H1 (cell line): ENCODE measurements around the gene NDUFA13. TPM values are rescaled to one million over a fixed set of nuclear protein-coding genes. Genes with fewer than 3 reads are reported as not detected.

Experiments
- CTCF ChIA-PET: fragments of 300-600 bp; sonication (Branson Sonifier 250); formaldehyde crosslinking; loops from one replicate; lab custom pipeline; 2021; ENCODE audit not compliant: partially characterized antibody; lab: Charles Lee
- POLR2A ChIA-PET: fragments of 300-600 bp; sonication (Branson Sonifier 250); formaldehyde crosslinking; loops from one replicate; lab custom pipeline; 2021; ENCODE audit warnings: inconsistent platforms; ENCODE audit not compliant: partially characterized antibody; lab: Charles Lee
- DNase-seq, 2 experiments: peaks; one replicate each; pipeline versions ENCODE4 v3.0.0 to v3.0.0-alpha.2; 2010 to 2022; ENCODE audit warnings: low spot score in 2 of 2, low read depth in 1 of 2, mixed read lengths in 1 of 2
- FAIRE-seq: peaks from 2 replicates; lab custom pipeline; 2011; peaks lifted over from hg19 to GRCh38; lab: Jason Lieb, UNC
- H2AFZ ChIP-seq: 2 replicates; pipeline ENCODE4 v1.8.1; 2012; ENCODE audit warnings: low read length, inconsistent platforms
- H2AK5ac ChIP-seq: 2 replicates; pipeline ENCODE4 v1.6.1; 2013; ENCODE audit warnings: low read depth, low read length
- H2BK120ac ChIP-seq: replicated peaks from 2 replicates; pipeline ENCODE3; 2013; ENCODE audit warnings: low read depth, low read length, inconsistent platforms
- H2BK12ac ChIP-seq: 2 replicates; pipeline ENCODE4 v1.6.1; 2013; ENCODE audit warnings: low read depth, low read length
- H2BK15ac ChIP-seq: 2 replicates; pipeline ENCODE4 v1.6.1; 2013; ENCODE audit warnings: low read length
- H2BK20ac ChIP-seq: 2 replicates; pipeline ENCODE4 v1.6.1; 2013; ENCODE audit warnings: low read length
- H2BK5ac ChIP-seq: 2 replicates; pipeline ENCODE4 v1.6.1; 2013; ENCODE audit warnings: low read depth, low read length
- H3K14ac ChIP-seq: 2 replicates; pipeline ENCODE4 v1.6.1; 2013; ENCODE audit warnings: inconsistent platforms; ENCODE audit not compliant: insufficient read length
- H3K18ac ChIP-seq: 2 replicates; pipeline ENCODE4 v1.6.1; 2013; ENCODE audit warnings: low read length; ENCODE audit errors: extremely low read depth
- H3K23ac ChIP-seq: 2 replicates; pipeline ENCODE4 v1.6.1; 2013; ENCODE audit warnings: inconsistent platforms; ENCODE audit not compliant: insufficient read length
- H3K23me2 ChIP-seq: 2 replicates; pipeline ENCODE4 v1.6.1; 2013; ENCODE audit warnings: low read depth, low read length
- H3K27ac ChIP-seq: 2 replicates; pipeline ENCODE4 v1.6.1; 2011; ENCODE audit warnings: low read depth, low read length, inconsistent platforms
- H3K27me3 ChIP-seq, 4 experiments: replicated peaks in 1 of 4; 1 replicate in 1 of 4; 2 replicates in 3 of 4; pipeline versions ENCODE4 v1.6.1 to v1.8.1; 2011 to 2013; ENCODE audit warnings: low read length in 3 of 4, mild to moderate bottlenecking in 3 of 4, inconsistent platforms in 2 of 4, mixed read lengths in 2 of 4, moderate library complexity in 1 of 4; ENCODE audit not compliant: control insufficient read depth in 3 of 4, insufficient read depth in 3 of 4; ENCODE audit errors: extremely low read depth in 1 of 4
- H3K36me3 ChIP-seq, 4 experiments: 2 replicates each; pipeline versions ENCODE4 v1.6.1 to v1.8.1; 2011 to 2013; ENCODE audit warnings: mild to moderate bottlenecking in 4 of 4, low read length in 3 of 4, moderate library complexity in 2 of 4, control low read depth in 1 of 4, inconsistent platforms in 1 of 4; ENCODE audit not compliant: insufficient read depth in 4 of 4, control insufficient read depth in 2 of 4
- H3K4ac ChIP-seq: replicated peaks from 2 replicates; pipeline ENCODE3; 2013; ENCODE audit warnings: low read length, low read depth, mixed read lengths, inconsistent platforms; ENCODE audit not compliant: insufficient read length
- H3K4me1 ChIP-seq, 4 experiments: replicated peaks in 1 of 4; 1 replicate in 1 of 4; 2 replicates in 3 of 4; pipeline versions ENCODE4 v1.6.1 to v1.8.1; 2011 to 2013; ENCODE audit warnings: low read length in 3 of 4, inconsistent platforms in 2 of 4, mixed read lengths in 1 of 4; ENCODE audit not compliant: insufficient read depth in 4 of 4, control insufficient read depth in 3 of 4
- H3K4me2 ChIP-seq, 2 experiments: 2 replicates each; pipeline versions ENCODE4 v1.6.1 to v1.8.1; 2011 to 2013; ENCODE audit warnings: low read depth in 2 of 2, low read length in 2 of 2, control low read depth in 1 of 2, inconsistent platforms in 1 of 2, mild to moderate bottlenecking in 1 of 2; ENCODE audit not compliant: insufficient read depth in 1 of 2
- H3K4me3 ChIP-seq, 4 experiments: fragments of 200-600, 300-600 bp in 1 of 4; sonication (generic), shearing (Covaris generic), sonication (Bioruptor Twin) in 1 of 4; 2 replicates each; pipeline versions ENCODE4 v1.5.1 to v1.8.1; 2011 to 2016; ENCODE audit warnings: low read length in 4 of 4, low read depth in 3 of 4, control low read depth in 2 of 4, inconsistent platforms in 2 of 4, mild to moderate bottlenecking in 2 of 4, mixed read lengths in 1 of 4, moderate library complexity in 1 of 4; ENCODE audit not compliant: insufficient read depth in 2 of 4; ENCODE audit errors: extremely low read depth in 1 of 4
- H3K56ac ChIP-seq: replicated peaks from 2 replicates; pipeline ENCODE3; 2013; ENCODE audit warnings: low read depth, mild to moderate bottlenecking, mixed read lengths, low read length, inconsistent platforms; ENCODE audit not compliant: insufficient read length
- H3K79me1 ChIP-seq: 2 replicates; pipeline ENCODE4 v1.6.1; 2013; ENCODE audit warnings: low read depth, low read length, control low read depth
- H3K79me2 ChIP-seq, 2 experiments: 2 replicates each; pipeline versions ENCODE4 v1.6.1 to v1.8.1; 2012 to 2013; ENCODE audit warnings: low read length in 2 of 2, mild to moderate bottlenecking in 2 of 2, inconsistent platforms in 1 of 2; ENCODE audit not compliant: insufficient read depth in 2 of 2, control insufficient read depth in 1 of 2
- H3K9ac ChIP-seq, 4 experiments: replicated peaks in 1 of 4; 1 replicate in 1 of 4; 2 replicates in 3 of 4; pipeline versions ENCODE4 v1.6.1 to v1.8.1; 2011 to 2013; ENCODE audit warnings: low read depth in 3 of 4, low read length in 3 of 4, control low read depth in 2 of 4, mild to moderate bottlenecking in 2 of 4, moderate library complexity in 2 of 4, inconsistent platforms in 1 of 4; ENCODE audit errors: extremely low read depth in 1 of 4
- H3K9me3 ChIP-seq, 2 experiments: 2 replicates each; pipeline versions ENCODE4 v1.6.1 to v1.8.1; 2012 to 2013; ENCODE audit warnings: mild to moderate bottlenecking in 2 of 2, moderate library complexity in 2 of 2, control low read depth in 1 of 2, inconsistent platforms in 1 of 2, low read depth in 1 of 2, low read length in 1 of 2, mixed read lengths in 1 of 2; ENCODE audit not compliant: insufficient read depth in 2 of 2
- H4K20me1 ChIP-seq, 2 experiments: replicated peaks in 1 of 2; 2 replicates each; pipeline versions ENCODE3 to v1.8.1; 2011 to 2013; ENCODE audit warnings: inconsistent platforms in 2 of 2, low read length in 2 of 2, mild to moderate bottlenecking in 1 of 2; ENCODE audit not compliant: insufficient read depth in 2 of 2, control insufficient read depth in 1 of 2
- H4K5ac ChIP-seq: 2 replicates; pipeline ENCODE4 v1.6.1; 2013; ENCODE audit warnings: low read length, low read depth, mixed read lengths, inconsistent platforms; ENCODE audit not compliant: insufficient read length
- H4K8ac ChIP-seq: 2 replicates; pipeline ENCODE4 v1.8.0; 2013; ENCODE audit warnings: mild to moderate bottlenecking, moderate library complexity, low read length, inconsistent platforms; ENCODE audit not compliant: insufficient read depth; ENCODE audit errors: extremely low read depth
- H4K91ac ChIP-seq: replicated peaks from 2 replicates; pipeline ENCODE3; 2013; ENCODE audit warnings: low read length, mixed read lengths, inconsistent platforms; ENCODE audit not compliant: insufficient read length
- CTCF ChIP-seq, 3 experiments: IDR thresholded peaks; 1 replicate in 2 of 3; 2 replicates in 1 of 3; pipeline versions ENCODE4 v1.5.1 to v1.6.1; 2011; ENCODE audit warnings: low read length in 3 of 3, mild to moderate bottlenecking in 3 of 3, inconsistent platforms in 2 of 3, low read depth in 1 of 3, moderate library complexity in 1 of 3; ENCODE audit not compliant: insufficient read depth in 1 of 3; ENCODE audit errors: control extremely low read depth in 1 of 3
- RFX5 ChIP-seq: IDR thresholded peaks from 2 replicates; pipeline ENCODE4 v1.6.1; 2011; ENCODE audit warnings: low read depth, low read length, improper control_type of control experiment, borderline replicate concordance
- ZNF274 ChIP-seq: IDR thresholded peaks from 2 replicates; pipeline ENCODE4 v1.7.0; 2012; ENCODE audit warnings: low read length, borderline replicate concordance; ENCODE audit errors: extremely low read depth
- WGBS, 2 experiments: shearing (Covaris generic) in 1 of 2; methylation state at CpG; one replicate each; pipeline versions ENCODE4 v1.1.6 to v1.1.7; 2013 to 2015; ENCODE audit warnings: low lambda C conversion rate in 2 of 2, mixed read lengths in 2 of 2, inconsistent platforms in 1 of 2, low coverage in 1 of 2, missing lambda C conversion rate in 1 of 2; ENCODE audit not compliant: insufficient replicate concordance in 2 of 2, insufficient coverage in 1 of 2, insufficient read length in 1 of 2; ENCODE audit errors: extremely low coverage in 1 of 2, missing lambda C conversion rate in 1 of 2; 5-methylcytosine and 5-hydroxymethylcytosine counted together
- polyA plus RNA-seq, 7 experiments: library from polyadenylated mRNA; depleted of rRNA in 3 of 7; stranded (reverse) in 5 of 7; unstranded in 2 of 7; fragments of >200 nt in 5 of 7; fragments of 200-250 nt in 2 of 7; gene quantifications; 1 replicate in 5 of 7; 2 replicates in 1 of 7; 4 replicates in 1 of 7; pipeline versions ENCODE4 v1.2.1 to v1.2.3, GENCODE V29; 2011 to 2013; ENCODE audit warnings: missing spikeins in 2 of 7, mixed read lengths in 2 of 7
- total RNA-seq: library from RNA; stranded (reverse); fragmentation: NEBNext Ultra II Directional; extraction: Animal tissue kit (Norgen Biotek cat#: 25700); gene quantifications from 2 replicates; pipeline ENCODE4 v1.2.1, GENCODE V29; 2021

Gene NDUFA13
- total and polyA plus RNA-seq, 2 of the 8 experiments (the other 6 are each of a cell fraction or from before 2014, with no cell fraction given) = 413 to 1,105 TPM

- CTCF ChIA-PET = interaction anchor here (1.0 kb wide), 2 partner anchors 9 to 132 kb away, joined by 3 to 4 read pairs; no protein-coding TSS in a partner anchor
Observed at GRCh38 chr19:19499272-19499995, 16.6 kb upstream of the NDUFA13 start.

More at GRCh38 chr19:19499272-19499995, 16.6 kb upstream of the NDUFA13 start:
- Histone ChIP-seq H3K4me2 (no peak overlapping the region), H4K5ac (no peak overlapping the region), H3K56ac (no peak overlapping the region), H2BK15ac (no peak overlapping the region), H3K23ac (no peak overlapping the region), H3K9me3 (no peaks in the 10 kb centered on the region), H3K4ac (no peak overlapping the region), H2BK120ac (no peak overlapping the region), H4K20me1 (peaks cover 5 to 22% of the 10 kb centered on the region in 2 experiments), H3K79me2 (peaks cover 0 to 7% of the 10 kb centered on the region in 2 experiments; a peak in 1 of 4 replicates), H3K27me3 (no peaks in the 10 kb centered on the region), H3K23me2 (peaks cover 2% of the 10 kb centered on the region; the same call in 1 of the 2 replicates), H3K14ac (no peak overlapping the region), H2AFZ (no peak overlapping the region), H2BK20ac (no peak overlapping the region), H2AK5ac (no peak overlapping the region), H3K4me1 (no peaks in the 10 kb centered on the region), H3K79me1 (peaks cover 4% of the 10 kb centered on the region), H3K36me3 (peaks cover 29 to 65% (median 55%) of the 10 kb centered on the region in 4 experiments), H2BK5ac (no peak overlapping the region), H3K9ac (no peak overlapping the region), H3K4me3 (no peak overlapping the region), H3K18ac (no peak overlapping the region), H2BK12ac (no peak overlapping the region), H4K8ac (no peak overlapping the region), H4K91ac (no peak overlapping the region), H3K27ac (no peak overlapping the region)
- WGBS, 2 experiments = 92% methylated on average over 18 of the region's 18 CpGs; no CpG with 5 or more reads in 1 of the 2 experiments
- DNase-seq = no peak
- POLR2A ChIA-PET = interaction anchor here (1.0 to 1.3 kb wide), 2 partner anchors 11 to 15 kb away, joined by 3 to 5 read pairs; no protein-coding TSS in a partner anchor
- FAIRE-seq = no peak
- TF ChIP-seq CTCF (IDR thresholded peaks at IDR 0.05; ENCODE audit: control extremely low read depth in 1 of 3, insufficient read depth in 1 of 3, low read depth in 1 of 3, low read length in 3 of 3) (no peak), ZNF274 (no peak), RFX5 (no peak)
- TF ChIP-seq, all 59 proteins: peak for 0
